Activated naive CD8-positive, alpha-beta T cell treated with anti-CD3 and anti-CD28 coated beads, Interleukin-2, amount 50 U/mL, for 24 hours (primary cell): Measurements from ENCODE around the gene BLID.

ENCODE experiments used
- ATAC-seq: fragments of 150-1000 bp; cut with Tn5 transposase; one replicate; pipeline ENCODE4 v1.10.0; 2021
- DNase-seq: peaks from one replicate; pipeline ENCODE4 v3.0.0; 2021
- H3K27ac Mint-ChIP-seq: one replicate; pipeline ENCODE4 v1.8.0; 2021; ENCODE audit warnings: mild to moderate bottlenecking, mixed read lengths
- H3K27me3 Mint-ChIP-seq: one replicate; pipeline ENCODE4 v1.8.0; 2021; ENCODE audit warnings: mixed read lengths
- H3K36me3 Mint-ChIP-seq: one replicate; pipeline ENCODE4 v1.8.0; 2021; ENCODE audit warnings: low read depth, mixed read lengths
- H3K4me1 Mint-ChIP-seq: one replicate; pipeline ENCODE4 v1.8.0; 2021; ENCODE audit warnings: mixed read lengths
- H3K4me3 Mint-ChIP-seq: one replicate; pipeline ENCODE4 v1.8.0; 2021; ENCODE audit warnings: mild to moderate bottlenecking, moderate library complexity, mixed read lengths
- H3K9me3 Mint-ChIP-seq: one replicate; pipeline ENCODE4 v1.8.0; 2021; ENCODE audit warnings: mixed read lengths

The BLID gene

DNA sequence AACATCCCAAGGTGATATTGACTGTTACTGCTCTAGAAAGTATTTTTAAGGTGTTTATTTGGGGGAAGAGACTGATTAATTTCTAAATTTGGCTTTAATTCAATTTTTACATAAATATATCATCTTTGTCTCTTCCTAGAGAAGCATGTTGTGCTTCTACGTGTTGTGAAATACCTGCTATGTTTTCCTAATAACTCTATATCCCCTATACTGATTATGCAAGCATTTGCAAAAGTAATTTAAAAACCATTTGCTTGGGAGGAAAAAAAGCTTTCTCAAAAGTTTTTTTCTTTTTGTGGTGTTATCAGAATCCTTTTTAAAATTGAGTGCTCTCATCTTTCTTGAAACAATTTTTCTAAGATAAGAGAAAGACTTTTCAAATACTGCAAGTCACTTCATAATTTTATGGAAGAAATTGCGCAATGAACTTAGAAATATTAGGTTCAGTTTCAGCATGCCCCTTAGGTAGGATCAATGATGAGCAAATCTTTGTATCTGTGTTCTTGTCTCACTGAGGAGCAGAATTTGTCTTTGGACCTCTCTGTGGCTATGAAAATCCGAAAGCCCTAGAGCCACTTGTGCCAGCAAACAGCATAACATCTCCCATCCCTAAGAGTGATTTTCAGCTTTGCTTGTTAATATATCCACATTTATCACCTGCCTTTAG, 7.4 kb upstream of the BLID start:
- no peaks in the 10 kb centered on the region for H3K4me1 Mint-ChIP-seq
- DNase-seq (no peak), ATAC-seq (no peak)
- no peaks in the 10 kb centered on the region for H3K27me3 Mint-ChIP-seq
- H3K27ac Mint-ChIP-seq: no peak overlapping the region
- no peak overlapping the region for H3K4me3 Mint-ChIP-seq
- no peaks in the 10 kb centered on the region for H3K36me3 Mint-ChIP-seq
- no peaks in the 10 kb centered on the region for H3K9me3 Mint-ChIP-seq

DNA sequence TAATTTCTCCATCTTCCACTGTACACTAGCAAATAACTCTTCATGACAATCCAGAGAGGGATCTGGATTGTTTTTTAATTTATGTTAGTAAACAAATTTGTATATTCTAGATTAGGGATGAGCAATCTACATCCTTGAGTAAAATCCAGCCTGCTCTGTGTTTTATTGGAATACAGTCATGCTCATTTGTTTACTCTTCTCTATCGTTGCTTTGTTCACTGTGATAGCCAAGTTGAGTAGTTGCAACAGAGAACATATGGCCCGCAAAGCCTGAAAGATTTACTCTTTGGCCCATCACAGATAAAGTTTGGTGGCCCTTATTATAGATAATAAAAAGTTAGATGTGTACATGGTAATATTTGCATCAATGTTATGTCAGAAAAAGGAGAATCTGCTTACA, 6.2 kb upstream of the BLID start:
- Mint-ChIP-seq H3K27me3 (no peaks in the 10 kb centered on the region), H3K9me3 (no peaks in the 10 kb centered on the region), H3K27ac (no peak overlapping the region), H3K4me3 (no peak overlapping the region), H3K36me3 (no peaks in the 10 kb centered on the region), H3K4me1 (no peaks in the 10 kb centered on the region)
- no peak for ATAC-seq
- no peak for DNase-seq

DNA sequence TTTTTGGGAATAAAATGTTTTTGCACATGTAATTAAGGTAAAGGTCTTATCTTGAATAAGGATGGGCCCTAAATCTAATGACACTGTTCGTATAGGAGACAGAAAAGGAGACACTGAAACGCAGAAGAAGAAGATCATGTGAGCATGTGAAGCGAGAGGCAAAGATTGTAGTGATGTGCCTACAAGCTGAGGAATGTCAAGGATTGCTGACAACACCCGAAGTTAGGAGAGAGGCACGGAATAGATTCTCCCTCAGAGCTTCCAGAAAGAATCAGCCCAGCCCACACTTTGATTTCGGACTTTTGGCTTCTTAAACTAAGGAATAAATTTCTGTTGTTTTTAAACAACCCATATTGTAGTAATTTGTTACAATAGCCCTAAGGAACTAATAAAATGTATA, 4.1 kb upstream of the BLID start:
- Mint-ChIP-seq H3K4me1 (no peaks in the 10 kb centered on the region), H3K9me3 (no peaks in the 10 kb centered on the region), H3K27ac (no peak overlapping the region), H3K36me3 (no peaks in the 10 kb centered on the region), H3K27me3 (no peaks in the 10 kb centered on the region), H3K4me3 (no peak overlapping the region)
- DNase-seq: no peak
- no peak for ATAC-seq

DNA sequence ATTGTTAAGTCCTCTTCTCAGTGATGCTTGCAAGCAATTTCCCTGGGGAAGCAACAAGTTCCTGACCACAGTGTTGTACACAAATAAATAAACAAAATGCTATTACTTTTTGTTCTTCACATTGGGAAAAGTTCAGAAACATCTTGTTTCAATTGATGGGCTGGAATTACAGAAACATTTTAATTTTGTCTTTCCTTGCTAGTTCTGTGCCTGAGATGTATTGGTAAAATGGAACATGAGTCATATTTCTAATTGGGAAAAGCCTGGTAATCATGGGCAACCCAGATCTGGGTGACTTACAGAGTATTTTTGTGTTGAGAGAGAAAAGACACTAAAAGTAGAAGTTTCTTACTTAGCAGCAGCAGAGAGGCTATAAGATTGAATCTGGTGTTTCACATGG, 576 bp upstream of the BLID start:
- Mint-ChIP-seq H3K4me1 (no peaks in the 10 kb centered on the region), H3K9me3 (no peaks in the 10 kb centered on the region), H3K27me3 (no peaks in the 10 kb centered on the region), H3K27ac (no peak overlapping the region), H3K4me3 (no peak overlapping the region), H3K36me3 (no peaks in the 10 kb centered on the region)
- ATAC-seq (no peak), DNase-seq (no peak)

DNA sequence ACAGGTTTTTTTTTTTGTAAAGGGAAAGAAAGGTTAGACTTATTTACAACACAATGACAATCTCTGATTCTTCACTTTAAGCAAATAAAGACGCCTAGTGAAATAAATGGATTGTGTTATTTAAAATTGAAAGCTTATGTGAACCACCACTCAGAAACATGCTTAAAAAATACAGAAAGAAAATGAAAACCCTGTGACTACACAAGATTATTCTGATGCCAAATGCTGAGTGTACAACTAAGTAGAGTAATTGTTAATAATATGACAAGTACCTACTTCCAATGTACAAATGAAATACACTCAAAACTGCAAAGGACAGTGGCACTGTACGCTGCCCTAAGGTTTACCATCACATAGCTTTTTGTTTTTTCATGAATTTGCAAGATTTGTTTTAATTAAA, 1.0 kb downstream of the BLID start:
- no peak for DNase-seq

DNA sequence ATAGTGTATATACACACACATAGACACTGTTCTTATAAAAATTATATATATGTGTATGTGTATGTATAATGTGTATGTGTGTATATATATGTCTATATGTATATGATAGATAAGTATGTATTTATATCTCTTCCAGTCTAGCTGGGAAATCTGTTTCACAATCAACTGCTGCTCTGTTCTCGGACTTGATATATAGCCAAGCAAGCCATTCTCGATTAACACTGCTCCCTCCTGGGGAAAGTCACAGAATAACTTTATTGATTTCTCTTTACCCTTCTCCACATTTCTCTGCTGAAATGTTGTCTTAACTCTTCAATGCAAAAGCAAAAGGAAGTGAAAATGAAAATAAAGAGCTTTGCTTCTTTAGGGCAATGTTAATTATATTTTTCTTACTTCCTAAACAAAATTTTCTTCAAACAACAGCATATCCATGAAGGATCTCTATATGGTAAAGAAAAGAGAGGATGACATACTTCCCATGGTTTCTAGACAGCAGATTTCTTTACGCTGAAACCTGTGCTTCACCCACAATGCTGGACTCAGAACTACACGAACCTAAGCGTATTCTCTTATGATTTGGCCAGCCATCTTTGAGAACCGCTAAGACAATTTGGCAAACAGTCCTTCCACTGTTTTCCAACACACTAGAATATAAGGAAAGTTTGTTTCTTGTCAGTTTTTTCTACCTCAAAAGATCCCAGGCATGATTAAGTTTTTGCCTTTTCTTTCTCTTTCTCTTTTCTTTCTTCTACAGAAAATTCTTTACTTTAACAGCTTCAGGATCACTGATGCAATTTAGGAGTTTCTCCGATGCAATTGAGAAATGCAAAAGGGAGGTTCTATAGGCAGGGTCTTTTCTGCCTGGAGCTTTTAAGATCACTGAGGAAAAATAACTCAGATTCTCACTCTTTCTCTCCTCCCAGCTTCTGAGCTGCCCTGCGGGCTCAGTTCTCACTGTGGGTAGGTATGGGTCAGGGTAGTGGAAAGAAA, 1.9 kb downstream of the BLID start:
- no peak for DNase-seq
- no peaks in the 10 kb centered on the region for H3K4me1 Mint-ChIP-seq

More for the DNA sequence above, 1.0 kb downstream of the BLID start:
- Mint-ChIP-seq H3K9me3 (no peaks in the 10 kb centered on the region), H3K4me3 (no peak overlapping the region), H3K27me3 (no peaks in the 10 kb centered on the region), H3K36me3 (no peaks in the 10 kb centered on the region), H3K27ac (no peak overlapping the region), H3K4me1 (no peaks in the 10 kb centered on the region)
- ATAC-seq: no peak

DNA sequence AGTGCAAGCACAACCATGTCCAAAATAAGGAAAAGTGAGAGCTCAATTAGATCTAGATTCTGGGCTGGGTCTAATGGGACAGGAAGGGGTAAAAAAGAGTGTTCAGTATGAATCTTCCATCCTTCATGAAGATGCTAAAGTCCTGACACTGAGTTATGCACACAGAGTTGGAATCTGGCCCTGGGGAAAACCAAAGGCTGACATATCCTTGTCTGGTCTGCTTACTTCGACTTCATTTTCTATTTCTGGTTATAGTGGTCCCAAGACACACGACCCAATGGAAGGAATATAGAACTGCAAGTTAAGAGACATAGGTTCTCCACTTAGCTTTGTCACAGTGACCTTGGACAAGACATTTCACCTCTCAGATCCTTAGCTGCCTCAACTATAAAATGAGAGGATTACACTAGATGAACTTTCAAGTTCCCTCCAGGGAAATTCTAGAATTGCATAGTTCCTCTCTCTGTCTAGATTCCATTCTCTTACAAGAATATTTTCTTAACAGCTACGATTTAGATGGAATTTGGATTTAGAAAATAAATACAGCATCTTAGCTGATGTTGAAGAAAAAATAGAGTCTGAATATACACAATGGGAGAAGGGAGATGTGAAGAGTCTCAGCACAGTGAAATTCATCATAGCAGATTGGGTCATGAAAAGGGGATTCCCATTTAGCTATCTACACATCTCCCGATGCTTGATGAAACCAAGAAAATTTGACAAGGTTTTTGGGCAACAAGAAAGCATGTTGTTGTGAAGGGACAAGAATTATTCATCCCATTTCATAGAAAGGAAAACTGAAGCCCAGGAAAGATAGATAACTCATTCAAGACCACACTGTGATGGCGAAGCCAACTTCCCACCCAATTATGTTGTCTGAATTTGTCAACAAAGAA, 3.3 kb downstream of the BLID start:
- H3K4me1 Mint-ChIP-seq: no peaks in the 10 kb centered on the region
- H3K27me3 Mint-ChIP-seq: no peaks in the 10 kb centered on the region
- ATAC-seq: no peak
- no peaks in the 10 kb centered on the region for H3K9me3 Mint-ChIP-seq
- no peak for DNase-seq
- H3K36me3 Mint-ChIP-seq: no peaks in the 10 kb centered on the region
- no peak overlapping the region for H3K4me3 Mint-ChIP-seq
- no peak overlapping the region for H3K27ac Mint-ChIP-seq

More for the DNA sequence above, 1.9 kb downstream of the BLID start:
- H3K4me3 Mint-ChIP-seq: no peak overlapping the region
- H3K27ac Mint-ChIP-seq: no peak overlapping the region
- no peaks in the 10 kb centered on the region for H3K9me3 Mint-ChIP-seq
- no peaks in the 10 kb centered on the region for H3K27me3 Mint-ChIP-seq
- no peak for ATAC-seq
- no peaks in the 10 kb centered on the region for H3K36me3 Mint-ChIP-seq

DNA sequence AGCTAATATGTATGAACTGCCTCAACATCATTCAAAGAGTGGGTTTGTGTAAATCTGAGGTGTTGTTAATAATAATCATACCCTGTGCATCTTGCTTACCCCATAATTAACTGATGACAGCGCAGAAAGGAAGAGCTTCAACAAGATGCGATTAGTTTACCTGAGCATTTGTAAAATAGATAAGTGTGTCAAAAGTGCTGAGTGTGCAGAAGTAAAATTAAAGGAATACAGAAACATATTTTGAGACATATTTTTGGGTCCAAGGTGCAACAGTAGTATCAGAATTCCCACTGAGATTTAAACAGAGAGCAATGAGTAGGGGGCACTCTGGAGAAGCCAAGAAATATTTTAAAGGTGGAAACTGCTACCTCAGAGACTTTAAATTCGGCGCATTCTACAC, 6.1 kb downstream of the BLID start:
- Mint-ChIP-seq H3K27ac (no peak overlapping the region), H3K27me3 (peaks cover 6% of the 10 kb centered on the region), H3K9me3 (no peaks in the 10 kb centered on the region), H3K4me3 (no peak overlapping the region), H3K36me3 (no peaks in the 10 kb centered on the region), H3K4me1 (no peaks in the 10 kb centered on the region)
- no peak for ATAC-seq
- DNase-seq: no peak

DNA sequence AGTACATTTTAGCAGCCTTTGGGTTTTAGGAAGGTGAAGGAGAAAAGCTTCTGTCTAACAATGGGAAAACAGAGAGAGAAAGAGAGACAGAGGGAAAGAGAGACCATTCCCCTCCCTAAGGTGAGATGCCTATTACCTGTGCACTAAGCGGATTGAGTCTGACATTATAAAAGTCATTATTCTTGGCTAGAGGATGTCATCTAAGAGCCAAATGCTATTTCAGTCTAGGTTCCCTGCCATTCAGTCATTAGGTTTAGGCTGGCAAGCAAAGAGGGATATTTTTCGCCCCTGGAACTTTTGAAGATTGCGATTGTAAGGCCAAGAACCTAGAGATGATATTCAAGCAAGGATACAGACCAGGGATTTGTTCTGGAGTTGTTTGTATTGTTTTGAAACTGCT, 7.2 kb downstream of the BLID start:
- H3K27ac Mint-ChIP-seq: no peak overlapping the region
- H3K4me3 Mint-ChIP-seq: no peak overlapping the region
- H3K9me3 Mint-ChIP-seq: no peaks in the 10 kb centered on the region
- no peaks in the 10 kb centered on the region for H3K36me3 Mint-ChIP-seq
- peaks cover 10% of the 10 kb centered on the region for H3K27me3 Mint-ChIP-seq
- H3K4me1 Mint-ChIP-seq: no peaks in the 10 kb centered on the region
- ATAC-seq (no peak), DNase-seq (no peak)

DNA sequence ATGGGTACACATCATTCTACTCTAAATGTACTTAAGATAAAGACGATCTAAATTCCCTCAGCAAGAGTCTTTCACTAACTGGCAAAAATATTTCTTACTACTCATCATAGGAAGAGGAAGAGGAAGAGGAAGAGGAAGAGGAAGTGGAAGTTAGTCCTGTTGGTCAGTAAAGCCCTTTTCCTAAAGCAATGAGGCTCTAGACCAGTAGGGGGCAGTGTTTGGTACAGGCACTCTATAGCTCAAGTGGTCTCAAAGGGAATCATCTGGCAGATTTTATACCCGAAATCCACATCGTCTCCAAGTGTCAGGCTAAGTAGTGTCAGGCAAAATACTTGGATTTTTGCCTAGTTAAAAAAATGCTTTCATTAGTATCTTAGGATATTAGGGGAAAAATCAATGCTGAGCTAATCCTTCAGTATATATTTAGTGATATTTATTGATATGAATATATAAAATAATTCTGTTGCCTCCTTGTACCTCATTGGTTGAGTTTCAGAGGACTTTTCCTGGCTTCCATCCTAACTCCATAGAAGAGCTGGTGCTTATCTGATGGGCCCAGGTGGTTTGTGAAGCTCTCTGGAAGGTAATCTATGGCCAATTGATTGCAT, 7.7 kb downstream of the BLID start:
- ATAC-seq (no peak), DNase-seq (peak; percentile 26)
- no peaks in the 10 kb centered on the region for H3K36me3 Mint-ChIP-seq
- no peak overlapping the region for H3K4me3 Mint-ChIP-seq
- no peaks in the 10 kb centered on the region for H3K4me1 Mint-ChIP-seq
- H3K27ac Mint-ChIP-seq: no peak overlapping the region
- no peaks in the 10 kb centered on the region for H3K9me3 Mint-ChIP-seq
- H3K27me3 Mint-ChIP-seq: peaks cover 10% of the 10 kb centered on the region

DNA sequence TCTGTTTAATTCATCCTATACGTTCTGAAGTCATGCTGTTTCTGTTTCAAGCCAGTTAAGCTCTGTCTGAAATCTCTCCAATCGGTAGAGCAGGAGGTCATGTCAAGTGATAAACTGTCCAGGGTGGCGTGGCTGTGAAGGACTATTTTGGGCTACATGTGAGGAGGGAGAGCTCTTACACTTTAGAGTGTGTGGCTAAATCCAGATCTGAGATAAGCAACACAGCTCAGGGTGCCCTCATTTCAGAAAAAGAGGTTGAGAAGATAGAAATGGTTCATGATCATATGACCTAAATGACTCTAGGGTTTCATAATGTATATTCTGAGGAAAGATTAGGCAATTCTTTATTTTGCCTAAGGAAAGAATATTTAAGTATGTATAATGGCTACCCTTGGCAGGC, 8.4 kb downstream of the BLID start:
- ATAC-seq (no peak), DNase-seq (no peak)
- Mint-ChIP-seq H3K27ac (no peak overlapping the region), H3K36me3 (no peaks in the 10 kb centered on the region), H3K4me3 (no peak overlapping the region), H3K4me1 (no peaks in the 10 kb centered on the region), H3K27me3 (peaks cover 10% of the 10 kb centered on the region), H3K9me3 (no peaks in the 10 kb centered on the region)

DNA sequence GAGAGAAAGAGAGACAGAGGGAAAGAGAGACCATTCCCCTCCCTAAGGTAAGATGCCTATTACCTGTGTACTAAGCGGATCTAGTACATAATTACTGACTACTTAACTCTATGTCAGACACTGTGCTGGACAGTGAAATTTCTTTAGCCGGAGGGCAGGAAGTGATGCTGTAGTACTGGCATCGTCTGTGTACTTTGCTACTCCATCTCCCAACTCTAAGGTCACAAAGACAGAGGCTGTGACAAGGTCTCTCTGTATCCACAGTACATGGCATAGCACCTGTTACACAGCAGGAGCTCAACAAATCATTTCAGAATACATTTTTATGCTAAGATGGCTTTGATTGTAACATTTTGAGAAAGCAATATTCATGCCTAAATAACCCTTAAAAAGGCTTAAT, 9.0 kb downstream of the BLID start:
- H3K27me3 Mint-ChIP-seq: peaks cover 10% of the 10 kb centered on the region
- no peaks in the 10 kb centered on the region for H3K36me3 Mint-ChIP-seq
- no peak overlapping the region for H3K4me3 Mint-ChIP-seq
- H3K9me3 Mint-ChIP-seq: no peaks in the 10 kb centered on the region
- no peak for DNase-seq
- no peaks in the 10 kb centered on the region for H3K4me1 Mint-ChIP-seq
- H3K27ac Mint-ChIP-seq: no peak overlapping the region
- no peak for ATAC-seq

DNA sequence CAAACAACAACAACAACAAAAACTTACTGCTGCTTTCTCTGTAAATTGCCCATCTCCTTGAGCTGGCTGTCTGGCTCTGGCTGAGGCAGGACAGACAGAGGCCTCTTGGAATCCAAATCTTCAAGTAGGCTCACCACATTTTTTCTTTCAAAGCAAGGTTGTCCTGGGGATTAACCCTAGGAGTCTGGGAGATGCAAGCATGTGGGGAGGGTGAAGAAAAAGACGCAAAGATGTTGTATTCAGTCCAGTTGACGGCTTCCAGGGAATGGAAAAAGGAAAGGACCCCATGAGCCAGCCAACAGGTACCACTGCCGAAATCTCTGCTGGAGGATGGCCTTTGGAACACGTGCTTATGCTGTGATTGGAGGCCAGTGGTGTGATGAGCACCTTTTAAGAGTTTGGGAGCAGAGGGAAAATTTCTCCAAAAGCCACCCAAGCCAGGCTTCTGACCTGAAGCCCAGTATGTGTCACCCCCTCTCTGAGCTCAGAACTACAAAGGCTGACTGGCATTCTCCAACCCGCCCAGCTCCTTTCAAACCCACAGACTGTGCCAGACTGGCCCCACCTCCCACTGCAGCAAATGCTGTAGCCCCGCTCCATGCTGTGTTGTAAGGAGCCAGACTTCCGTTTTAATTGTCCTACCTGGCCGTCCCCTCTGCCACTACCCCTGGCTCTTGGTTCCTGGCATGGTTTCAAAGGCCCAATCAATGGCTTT, 10.8 kb downstream of the BLID start:
- no peak for ATAC-seq
- H3K4me3 Mint-ChIP-seq: no peak overlapping the region
- DNase-seq: no peak
- peaks cover 20% of the 10 kb centered on the region for H3K27me3 Mint-ChIP-seq
- H3K4me1 Mint-ChIP-seq: peaks cover 4% of the 10 kb centered on the region
- H3K36me3 Mint-ChIP-seq: no peaks in the 10 kb centered on the region
- H3K9me3 Mint-ChIP-seq: no peaks in the 10 kb centered on the region
- H3K27ac Mint-ChIP-seq: no peak overlapping the region

DNA sequence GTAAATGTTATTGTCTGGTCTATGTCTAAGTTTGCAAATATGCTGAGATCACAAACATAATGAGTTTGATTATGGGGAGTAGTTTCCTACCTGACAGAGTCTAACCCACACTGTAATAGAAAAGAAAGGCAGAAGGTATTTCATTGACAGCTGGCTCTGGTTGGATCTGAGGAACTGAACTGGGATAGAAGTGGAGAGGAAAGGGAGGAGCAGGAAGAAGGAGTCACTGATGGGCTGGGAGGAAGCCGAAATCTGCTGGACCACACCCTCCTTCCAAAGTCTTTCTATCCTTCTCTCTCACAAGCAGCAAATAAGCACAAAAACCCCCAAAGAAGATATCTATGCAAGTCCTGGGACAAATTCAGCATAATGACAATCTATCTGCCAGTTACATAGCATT, 11.7 kb downstream of the BLID start:
- no peak for ATAC-seq
- peaks cover 8% of the 10 kb centered on the region for H3K4me1 Mint-ChIP-seq
- no peaks in the 10 kb centered on the region for H3K36me3 Mint-ChIP-seq

More for the DNA sequence above, 11.7 kb downstream of the BLID start:
- Mint-ChIP-seq H3K27ac (no peak overlapping the region), H3K4me3 (no peak overlapping the region), H3K27me3 (peaks cover 28% of the 10 kb centered on the region), H3K9me3 (peaks cover 4% of the 10 kb centered on the region)
- no peak for DNase-seq
